ENCODE measurements around the gene PPHLN1.

Gene PPHLN1

GRCh38 chr12:42483521-42483790, 157.5 kb downstream of the PPHLN1 start:
- TF ChIP-seq USF1 (IDR thresholded peaks at IDR 0.05): no peak
- no peak for TF ChIP-seq TEAD4 (IDR thresholded peaks at IDR 0.05)
- TF ChIP-seq TCF12 (IDR thresholded peaks at IDR 0.05; ENCODE audit: low read depth): no peak
- TF ChIP-seq ZBTB7A (IDR thresholded peaks at IDR 0.05; ENCODE audit: low read depth): no peak
- TF ChIP-seq NFIC (IDR thresholded peaks at IDR 0.05): no peak

DNA sequence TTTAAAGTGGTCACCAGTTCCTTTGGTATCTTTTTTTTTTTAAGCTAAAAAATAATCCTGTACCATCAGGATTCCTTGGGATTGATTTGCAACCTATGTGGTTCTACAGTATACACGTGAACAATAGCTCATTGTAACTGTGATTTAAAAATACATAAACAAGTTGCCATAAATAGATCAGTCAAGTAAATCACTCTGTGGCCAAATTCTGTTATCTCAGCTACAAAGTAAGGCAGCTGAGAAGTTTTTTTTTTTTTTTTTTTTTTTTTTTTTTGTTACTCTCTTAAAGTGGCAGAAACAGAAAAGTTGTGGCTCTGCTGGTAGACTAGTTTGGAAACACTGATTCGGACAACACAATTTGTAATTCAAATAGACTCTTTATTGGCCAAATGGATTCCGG, 159.0 kb downstream of the PPHLN1 start:
- TF ChIP-seq, protein P1, sequence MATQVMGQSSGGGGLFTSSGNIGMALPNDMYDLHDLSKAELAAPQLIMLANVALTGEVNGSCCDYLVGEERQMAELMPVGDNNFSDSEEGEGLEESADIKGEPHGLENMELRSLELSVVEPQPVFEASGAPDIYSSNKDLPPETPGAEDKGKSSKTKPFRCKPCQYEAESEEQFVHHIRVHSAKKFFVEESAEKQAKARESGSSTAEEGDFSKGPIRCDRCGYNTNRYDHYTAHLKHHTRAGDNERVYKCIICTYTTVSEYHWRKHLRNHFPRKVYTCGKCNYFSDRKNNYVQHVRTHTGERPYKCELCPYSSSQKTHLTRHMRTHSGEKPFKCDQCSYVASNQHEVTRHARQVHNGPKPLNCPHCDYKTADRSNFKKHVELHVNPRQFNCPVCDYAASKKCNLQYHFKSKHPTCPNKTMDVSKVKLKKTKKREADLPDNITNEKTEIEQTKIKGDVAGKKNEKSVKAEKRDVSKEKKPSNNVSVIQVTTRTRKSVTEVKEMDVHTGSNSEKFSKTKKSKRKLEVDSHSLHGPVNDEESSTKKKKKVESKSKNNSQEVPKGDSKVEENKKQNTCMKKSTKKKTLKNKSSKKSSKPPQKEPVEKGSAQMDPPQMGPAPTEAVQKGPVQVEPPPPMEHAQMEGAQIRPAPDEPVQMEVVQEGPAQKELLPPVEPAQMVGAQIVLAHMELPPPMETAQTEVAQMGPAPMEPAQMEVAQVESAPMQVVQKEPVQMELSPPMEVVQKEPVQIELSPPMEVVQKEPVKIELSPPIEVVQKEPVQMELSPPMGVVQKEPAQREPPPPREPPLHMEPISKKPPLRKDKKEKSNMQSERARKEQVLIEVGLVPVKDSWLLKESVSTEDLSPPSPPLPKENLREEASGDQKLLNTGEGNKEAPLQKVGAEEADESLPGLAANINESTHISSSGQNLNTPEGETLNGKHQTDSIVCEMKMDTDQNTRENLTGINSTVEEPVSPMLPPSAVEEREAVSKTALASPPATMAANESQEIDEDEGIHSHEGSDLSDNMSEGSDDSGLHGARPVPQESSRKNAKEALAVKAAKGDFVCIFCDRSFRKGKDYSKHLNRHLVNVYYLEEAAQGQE (IDR thresholded peaks at IDR 0.05; ENCODE audit: low read depth): no peak
- TF ChIP-seq CEBPB (IDR thresholded peaks at IDR 0.05) (no peak), YY1 (IDR thresholded peaks at IDR 0.05; ENCODE audit: low read depth) (no peak), FOXM1 (IDR thresholded peaks at IDR 0.05; ENCODE audit: borderline replicate concordance, low read depth) (no peak), TCF12 (IDR thresholded peaks at IDR 0.05; ENCODE audit: low read depth) (no peak), TAF1 (IDR thresholded peaks at IDR 0.05; ENCODE audit: low read depth) (no peak), TEAD4 (IDR thresholded peaks at IDR 0.05) (no peak)

GRCh38 chr12:42485823-42486222, 159.9 kb downstream of the PPHLN1 start:
- TF ChIP-seq CEBPB (IDR thresholded peaks at IDR 0.05) (no peak), CREB1 (IDR thresholded peaks at IDR 0.05; ENCODE audit: low read depth) (no peak), TEAD4 (IDR thresholded peaks at IDR 0.05) (no peak), USF1 (IDR thresholded peaks at IDR 0.05) (no peak), NFIC (IDR thresholded peaks at IDR 0.05) (no peak), EP300 (IDR thresholded peaks at IDR 0.05; ENCODE audit: borderline replicate concordance) (0 out of 2 replicates have a peak, but pooled peaks have one; percentile 16)

DNA sequence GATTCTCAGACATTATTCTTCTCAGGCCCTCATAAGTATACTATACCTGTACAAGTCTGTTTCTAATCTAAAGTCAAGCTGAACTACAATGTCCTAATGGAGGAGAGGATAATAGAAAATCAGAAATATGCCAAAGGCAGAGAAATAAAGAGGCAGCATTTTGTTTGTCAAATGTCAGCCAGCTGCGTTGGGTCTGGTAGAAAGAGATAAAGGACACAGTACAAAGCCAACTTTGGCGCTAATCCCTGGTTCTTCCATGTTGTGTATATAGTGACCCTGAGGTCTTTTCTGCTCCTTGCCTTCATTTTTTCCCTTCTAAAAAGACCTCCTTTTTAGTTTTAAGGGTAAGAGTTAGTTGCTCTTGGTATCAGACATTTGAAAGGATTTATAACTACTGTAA, 160.4 kb downstream of the PPHLN1 start:
- no peak for TF ChIP-seq NFIC (IDR thresholded peaks at IDR 0.05)
- no peak for TF ChIP-seq CEBPB (IDR thresholded peaks at IDR 0.05)
- TF ChIP-seq CREB1 (IDR thresholded peaks at IDR 0.05; ENCODE audit: low read depth): no peak
- TF ChIP-seq, protein P1 (IDR thresholded peaks at IDR 0.05; ENCODE audit: low read depth): no peak
- TF ChIP-seq EP300 (IDR thresholded peaks at IDR 0.05; ENCODE audit: borderline replicate concordance): no peak
- TF ChIP-seq TCF12 (IDR thresholded peaks at IDR 0.05; ENCODE audit: low read depth): no peak
- TF ChIP-seq TEAD4 (IDR thresholded peaks at IDR 0.05): no peak
- TF ChIP-seq YY1 (IDR thresholded peaks at IDR 0.05; ENCODE audit: low read depth): no peak
- TF ChIP-seq FOXM1 (IDR thresholded peaks at IDR 0.05; ENCODE audit: borderline replicate concordance, low read depth): no peak
- TF ChIP-seq USF1 (IDR thresholded peaks at IDR 0.05): no peak
- no peak for TF ChIP-seq TAF1 (IDR thresholded peaks at IDR 0.05; ENCODE audit: low read depth)
- no peak for TF ChIP-seq ZBTB7A (IDR thresholded peaks at IDR 0.05; ENCODE audit: low read depth)
- no peak for TF ChIP-seq MAX (IDR thresholded peaks at IDR 0.05)
- TF ChIP-seq EGR1 (IDR thresholded peaks at IDR 0.05): no peak
- TF ChIP-seq RAD21 (IDR thresholded peaks at IDR 0.05; ENCODE audit: low read depth): no peak

DNA sequence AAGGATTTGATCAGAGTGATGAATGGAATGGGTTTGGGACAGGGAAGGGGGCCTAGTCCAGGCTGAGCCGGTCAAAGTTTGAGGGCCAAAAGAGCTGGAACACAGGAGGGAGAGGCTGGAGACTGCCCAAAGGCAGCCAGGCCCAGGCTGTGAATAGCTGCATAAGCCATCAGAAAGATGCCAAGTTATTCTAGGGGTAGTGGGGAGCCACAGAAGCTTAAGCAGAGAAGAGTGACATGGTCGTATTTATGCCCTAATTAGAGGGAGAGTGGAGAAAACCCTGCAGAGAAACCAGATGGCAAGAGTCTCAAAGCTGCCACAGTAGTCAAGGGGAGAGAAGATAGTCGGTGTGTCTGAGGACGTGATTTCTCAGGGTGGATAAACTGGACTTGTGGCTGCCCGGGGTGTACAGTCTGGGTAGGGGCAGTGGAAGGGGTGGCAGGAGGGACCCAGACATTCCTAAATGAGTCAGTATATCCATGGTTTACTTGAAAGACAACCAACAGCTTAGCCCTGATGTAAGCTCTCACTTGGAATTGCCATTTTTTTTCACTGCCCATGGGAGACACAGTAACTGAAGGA, 164.4 kb downstream of the PPHLN1 start:
- TF ChIP-seq NFIC (IDR thresholded peaks at IDR 0.05): no peak
- TF ChIP-seq TAF1 (IDR thresholded peaks at IDR 0.05; ENCODE audit: low read depth): no peak
- TF ChIP-seq, protein P1 (IDR thresholded peaks at IDR 0.05; ENCODE audit: low read depth): no peak
- TF ChIP-seq CEBPB (IDR thresholded peaks at IDR 0.05): no peak
- TF ChIP-seq CREB1 (IDR thresholded peaks at IDR 0.05; ENCODE audit: low read depth): no peak
- TF ChIP-seq YY1 (IDR thresholded peaks at IDR 0.05; ENCODE audit: low read depth): no peak
- no peak for TF ChIP-seq RAD21 (IDR thresholded peaks at IDR 0.05; ENCODE audit: low read depth)
- TF ChIP-seq TCF12 (IDR thresholded peaks at IDR 0.05; ENCODE audit: low read depth): no peak
- no peak for TF ChIP-seq USF1 (IDR thresholded peaks at IDR 0.05)
- no peak for TF ChIP-seq ZBTB7A (IDR thresholded peaks at IDR 0.05; ENCODE audit: low read depth)
- TF ChIP-seq MAX (IDR thresholded peaks at IDR 0.05): no peak
- no peak for TF ChIP-seq EP300 (IDR thresholded peaks at IDR 0.05; ENCODE audit: borderline replicate concordance)
- TF ChIP-seq EGR1 (IDR thresholded peaks at IDR 0.05): no peak
- TF ChIP-seq FOXM1 (IDR thresholded peaks at IDR 0.05; ENCODE audit: borderline replicate concordance, low read depth): no peak
- TF ChIP-seq TEAD4 (IDR thresholded peaks at IDR 0.05): no peak
